NCI-H446 (cell line): ENCODE measurements around the gene TPO.

Source experiments
- DNase-seq, 2 experiments: peaks; one replicate each; lab custom pipeline; 2025; lab: John Stamatoyannopoulos, UW

Gene TPO

GRCh38 chr2:1527153-1527992 lies 114.1 kb downstream of the TPO start:
- DNase-seq: no peak

DNA sequence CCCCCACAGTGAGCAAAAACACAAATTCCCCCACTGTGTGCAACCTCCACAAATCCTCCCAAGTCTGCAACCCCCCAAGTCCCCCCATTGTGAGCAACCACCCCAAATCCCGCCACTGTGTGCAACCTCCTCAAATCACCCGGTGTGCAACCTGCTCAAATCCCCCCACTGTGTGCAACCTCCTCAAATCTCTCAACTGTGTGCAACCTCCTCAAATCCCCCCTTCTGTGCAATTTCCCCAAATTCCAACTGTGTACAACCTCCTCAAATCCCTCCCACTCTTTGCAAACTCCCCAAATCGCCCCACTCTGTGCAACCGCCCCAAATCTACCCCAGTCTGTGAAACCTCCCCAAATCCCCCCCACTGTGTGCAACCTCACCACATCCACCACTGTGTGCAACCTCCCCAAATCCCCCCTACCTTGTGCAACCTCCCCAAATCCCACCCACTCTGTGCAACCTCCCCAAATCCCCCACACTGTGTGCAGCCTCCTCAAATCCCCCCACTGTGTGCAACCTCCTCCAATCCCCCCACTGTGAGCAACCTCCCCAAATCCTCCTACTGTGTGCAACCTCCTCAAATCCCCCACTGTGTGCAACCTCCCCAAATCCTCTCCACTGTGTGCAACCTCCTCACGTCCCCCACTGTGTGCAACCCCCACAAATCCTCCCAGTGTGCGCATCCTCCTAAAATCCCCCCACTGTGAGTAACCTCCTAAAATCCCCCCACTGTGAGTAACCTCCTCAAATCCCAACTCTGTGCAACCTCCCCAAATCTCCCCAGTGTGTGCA lies 115.2 kb downstream of the TPO start:
- no peak for DNase-seq

DNA sequence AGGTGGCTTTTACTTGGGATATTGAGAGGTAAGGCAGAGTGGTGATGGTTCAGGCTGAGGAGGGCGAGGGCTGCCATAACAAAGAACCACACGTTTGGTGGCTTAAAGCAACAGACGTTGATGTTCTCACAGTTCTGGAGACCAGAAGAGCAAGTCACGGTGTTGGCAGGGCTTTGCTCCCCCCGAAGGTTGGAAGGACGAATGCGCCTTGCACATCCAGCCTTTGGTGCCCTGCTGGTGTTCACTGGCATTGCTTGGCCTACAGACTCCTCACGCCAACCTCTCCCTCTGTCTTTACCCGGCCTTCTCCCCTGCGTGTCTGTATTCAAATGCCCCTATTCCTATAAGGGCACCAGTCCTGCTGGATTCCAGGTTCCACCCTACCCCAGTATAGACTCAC lies 125.4 kb downstream of the TPO start:
- DNase-seq: peak in 1 of 2 experiments; percentile 10

- no peak for DNase-seq
These were observed 126.2 kb downstream of the TPO start for GRCh38 chr2:1539441-1539840.

- DNase-seq: no peak
These were observed 126.7 kb downstream of the TPO start for GRCh38 chr2:1539973-1540372.

GRCh38 chr2:1540481-1540880 lies 127.2 kb downstream of the TPO start:
- DNase-seq: no peak

DNA sequence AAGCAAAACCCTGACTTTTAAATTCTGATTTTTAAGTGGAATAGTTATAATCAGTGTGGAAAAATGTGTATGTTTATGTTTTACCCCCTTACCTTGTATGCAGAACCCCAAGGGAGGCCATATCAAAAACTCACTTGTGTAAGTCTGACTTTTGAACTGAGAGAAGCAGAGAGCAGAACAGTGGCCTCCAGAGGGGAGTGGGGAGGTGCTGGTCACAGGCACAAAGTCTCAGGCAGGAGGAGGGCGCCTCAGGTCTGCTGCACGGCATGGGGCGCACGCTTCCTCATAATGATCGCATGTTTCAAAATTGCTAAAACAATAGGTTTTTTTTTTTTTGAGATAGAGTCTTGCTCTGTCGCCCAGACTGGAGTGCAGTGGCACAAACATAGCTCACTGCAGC lies 127.8 kb downstream of the TPO start:
- no peak for DNase-seq

- DNase-seq: no peak
These were observed 128.7 kb downstream of the TPO start for GRCh38 chr2:1541819-1542475.

GRCh38 chr2:1542971-1543370 lies 129.7 kb downstream of the TPO start:
- no peak for DNase-seq

DNA sequence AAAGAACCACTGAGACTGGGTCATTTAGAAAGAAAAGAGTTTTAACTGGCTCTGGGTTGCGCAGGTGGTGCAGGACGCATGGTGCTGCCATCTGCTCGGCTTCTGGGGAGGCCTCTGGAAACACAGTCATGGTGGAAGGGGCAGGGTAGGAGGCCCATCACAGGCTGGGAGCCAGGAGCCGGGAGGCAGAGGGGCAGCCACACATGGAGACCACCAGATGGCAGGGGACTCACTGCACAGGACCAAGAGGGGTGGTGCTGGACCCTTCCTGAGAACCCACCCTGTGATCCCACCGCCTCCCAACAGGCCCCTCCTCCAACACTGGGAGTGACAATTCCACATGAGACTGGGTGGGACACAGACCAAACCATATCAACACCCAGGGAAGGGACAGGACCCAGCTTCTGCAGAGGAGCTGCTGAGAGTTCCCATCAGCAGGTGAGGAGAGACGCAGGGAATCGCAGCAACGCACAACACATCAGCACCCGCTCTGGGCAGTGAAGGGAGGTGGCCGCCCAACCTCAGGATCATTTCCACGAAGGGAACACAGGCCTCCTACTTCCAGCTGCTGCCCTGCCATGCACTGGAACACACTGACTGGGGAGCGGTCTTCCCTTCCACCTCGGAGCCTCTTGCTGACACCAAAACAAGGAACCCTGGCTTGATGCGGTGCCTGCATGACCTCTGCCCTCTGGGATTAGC lies 130.7 kb downstream of the TPO start:
- DNase-seq: no peak

- DNase-seq: no peak
These were observed 131.3 kb downstream of the TPO start for GRCh38 chr2:1544478-1545069.

DNA sequence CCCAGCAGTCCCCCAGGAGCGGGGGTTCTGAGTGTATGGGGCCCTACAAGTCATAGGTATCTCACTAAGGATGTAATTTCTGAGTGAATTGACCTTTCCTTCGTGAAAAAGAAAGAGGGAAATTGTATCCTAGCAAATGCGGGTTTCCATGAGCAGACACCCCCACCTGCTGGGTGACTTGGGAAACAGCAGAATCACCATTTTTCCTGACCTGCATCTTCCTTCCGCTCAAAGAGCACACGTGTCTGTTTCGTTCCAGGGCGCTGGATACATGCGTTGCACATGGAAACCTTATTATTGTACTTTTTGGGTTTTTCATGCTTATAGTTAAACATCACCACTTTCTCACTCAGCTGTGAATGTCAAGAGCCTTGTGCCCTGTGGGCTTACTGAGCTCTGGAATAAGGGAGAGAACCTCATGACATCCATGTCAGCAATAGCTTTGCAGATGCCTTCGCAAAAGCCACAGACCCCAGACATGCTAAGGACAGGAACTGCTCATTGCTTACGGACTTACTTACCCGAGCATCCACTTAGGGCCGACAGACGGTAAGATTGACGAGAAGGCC lies 132.8 kb downstream of the TPO start:
- DNase-seq: peak; percentile 31 to 56

- no peak for DNase-seq
These were observed 133.6 kb downstream of the TPO start for GRCh38 chr2:1546901-1547300.

DNA sequence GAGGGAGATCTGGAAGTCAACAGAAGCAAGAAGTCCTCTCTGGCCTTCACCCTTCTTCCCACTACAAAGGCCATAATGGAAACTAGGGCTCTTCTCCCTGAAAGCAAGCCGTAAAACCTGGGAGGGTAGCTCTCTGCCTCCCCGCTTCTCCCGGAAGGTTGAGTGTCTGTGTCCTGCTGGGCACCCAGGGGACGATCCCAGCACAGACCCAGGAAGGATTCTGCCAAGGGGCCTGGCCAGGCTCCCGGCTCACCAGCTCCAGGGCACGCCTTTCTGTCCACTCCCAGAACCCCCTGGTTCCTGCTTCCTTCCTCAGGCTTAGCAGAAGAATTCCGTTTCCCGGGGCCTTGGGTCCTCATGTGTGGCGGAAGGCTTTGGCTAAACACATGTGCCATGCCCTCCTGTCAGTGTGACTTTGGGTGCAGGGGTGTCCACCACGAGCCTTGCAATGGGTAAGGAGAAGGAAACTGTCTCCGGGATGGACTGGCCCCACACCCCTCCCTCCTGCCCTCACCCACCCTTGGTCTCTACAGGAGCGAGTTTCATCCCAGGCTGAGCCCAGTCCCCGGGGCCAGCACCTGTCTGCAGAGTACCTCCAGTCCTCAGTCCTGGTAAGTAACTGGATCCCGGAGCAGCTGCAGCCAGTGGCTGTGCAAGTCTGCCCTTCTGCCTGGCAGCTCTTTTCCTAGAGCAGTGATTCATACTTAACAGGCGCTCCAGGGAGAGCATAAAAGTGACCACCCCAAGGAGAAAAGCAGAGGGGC lies 135.8 kb downstream of the TPO start:
- no peak for DNase-seq

DNA sequence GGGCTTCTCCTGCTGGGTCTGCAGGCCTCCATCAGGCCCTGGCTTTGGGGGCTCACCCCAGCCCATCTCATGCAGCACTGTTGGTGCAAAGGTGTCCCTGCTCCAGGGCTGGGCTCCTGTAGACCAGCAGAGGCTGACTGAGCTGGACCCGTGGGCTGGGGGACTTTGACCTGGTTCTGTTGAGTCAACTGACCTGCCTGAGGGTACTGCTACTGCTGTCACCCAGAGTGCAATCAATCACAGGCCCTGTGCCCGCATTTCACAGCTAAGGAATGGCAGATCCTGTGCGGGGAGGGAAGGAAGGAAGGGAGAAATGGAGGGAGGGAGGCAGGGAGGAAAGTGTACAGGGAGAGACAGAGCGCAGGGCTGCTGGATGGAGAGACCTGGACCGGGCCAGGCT lies 136.8 kb downstream of the TPO start:
- DNase-seq: no peak

DNA sequence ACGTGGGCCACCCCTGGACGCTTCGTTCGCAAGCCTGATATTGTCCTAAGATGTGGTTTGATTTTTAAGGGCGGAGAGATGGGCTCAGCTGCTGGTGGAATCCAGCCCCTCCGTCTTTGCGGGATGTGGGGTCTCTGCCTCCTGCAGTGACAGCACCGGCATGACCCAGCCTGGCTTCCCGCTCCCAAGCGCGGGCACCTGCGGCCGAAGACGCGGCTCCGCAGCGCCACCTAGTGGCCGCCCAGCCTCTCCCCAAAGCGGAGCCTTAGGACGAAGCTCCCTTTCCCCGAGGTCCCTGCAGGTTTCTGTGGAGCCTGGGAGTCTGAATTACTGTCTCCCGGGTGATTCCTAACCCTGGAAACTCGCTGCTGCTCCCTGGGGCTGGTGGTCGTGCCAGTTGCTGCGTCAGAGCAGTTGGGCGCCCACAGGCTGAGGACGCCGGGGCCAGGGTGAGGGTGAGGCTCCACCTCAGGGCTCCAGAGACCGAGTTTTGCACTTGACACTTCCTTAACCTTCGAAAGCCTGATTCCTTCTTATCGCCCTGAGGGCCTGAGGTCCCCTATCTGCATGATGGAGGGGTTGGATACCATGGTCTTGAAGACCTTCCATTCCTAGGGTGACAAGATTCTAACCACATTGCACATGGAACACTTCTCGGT lies 137.5 kb downstream of the TPO start:
- DNase-seq: peak; percentile 28 to 66

DNA sequence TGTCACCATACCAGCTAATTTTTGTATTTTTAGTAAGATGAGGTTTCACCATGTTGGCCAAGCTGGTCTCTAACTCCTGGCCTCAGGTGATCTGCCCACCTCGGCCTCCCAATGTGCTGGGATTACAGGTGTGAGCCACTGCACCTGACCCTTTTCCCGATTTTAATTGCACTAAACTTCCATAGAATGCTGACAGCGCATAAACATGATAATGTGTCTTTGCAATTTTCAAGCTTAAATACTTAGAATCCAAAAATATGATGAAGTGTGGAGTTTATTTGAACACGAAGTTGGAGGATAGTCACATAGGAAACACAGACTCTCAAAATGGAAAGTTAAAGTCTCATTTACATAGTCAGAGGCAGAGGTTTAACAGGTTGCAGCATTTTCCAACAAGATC lies 138.6 kb downstream of the TPO start:
- DNase-seq: no peak

DNA sequence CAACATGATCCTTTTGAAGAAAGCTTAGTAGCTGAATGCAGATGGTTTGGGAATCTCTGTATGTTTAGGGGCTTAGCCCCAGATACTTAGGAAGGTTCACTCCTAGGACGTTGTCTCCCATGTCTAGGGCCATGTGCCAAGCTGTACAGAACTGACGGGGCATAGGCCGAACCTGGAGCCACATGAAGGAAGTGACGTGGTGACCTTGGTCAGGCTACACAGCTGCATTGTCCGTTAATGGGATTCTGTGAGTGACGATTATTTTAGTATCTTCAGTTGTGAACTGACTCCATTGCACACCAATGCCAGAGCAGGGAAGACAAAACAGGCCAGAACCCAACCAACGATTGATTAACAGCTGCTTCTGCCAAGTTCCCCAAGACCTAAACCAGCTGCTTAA lies 139.3 kb downstream of the TPO start:
- no peak for DNase-seq

- no peak for DNase-seq
These were observed 140.5 kb downstream of the TPO start for GRCh38 chr2:1553671-1554295.

DNA sequence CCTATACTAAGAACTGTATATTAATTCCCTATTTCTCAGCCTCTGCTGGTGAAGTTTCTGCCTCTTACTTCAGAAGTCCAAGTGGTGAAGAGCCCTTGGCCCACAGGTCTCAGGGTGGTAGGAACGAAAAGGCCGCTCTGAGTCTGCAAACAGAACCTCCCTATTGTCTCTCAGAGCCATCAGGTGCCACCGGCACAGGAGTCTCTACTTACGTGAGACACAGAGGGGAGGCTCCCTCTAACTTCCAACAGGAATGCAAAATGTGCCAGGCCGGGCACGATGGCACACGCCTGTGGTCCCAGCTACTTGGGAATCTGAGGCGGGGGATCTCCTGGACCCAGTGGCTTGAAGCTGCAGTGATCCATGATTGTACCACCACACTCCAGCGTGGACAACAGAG lies 143.0 kb downstream of the TPO start:
- DNase-seq: no peak
